OCI-LY7 (cell line): ENCODE data around the gene BMS1. TPM values are rescaled to one million over a fixed set of nuclear protein-coding genes. Genes with fewer than 3 reads are reported as not detected.

Experiments
- BruUV-seq: library from RNA; stranded (reverse); fragments of 400-500 nt; replicated peaks from 2 replicates; lab custom pipeline; 2021; lab: Mats Ljungman, UMichigan
- CTCF ChIA-PET: fragments of 300-600 bp; sonication (Branson Sonifier 250); formaldehyde crosslinking; loops from one replicate; lab custom pipeline; 2022; ENCODE audit warnings: antibody characterized with exemption; ENCODE audit not compliant: unreplicated experiment; lab: Charles Lee
- POLR2A ChIA-PET: fragments of 300-600 bp; sonication (Branson Sonifier 250); formaldehyde crosslinking; loops from one replicate; lab custom pipeline; 2022; ENCODE audit warnings: antibody characterized with exemption; lab: Charles Lee
- DNase-seq: peaks from one replicate; pipeline ENCODE4 v3.0.0-alpha.2; 2015; ENCODE audit warnings: low spot score
- H2AFZ ChIP-seq: fragments of 200-600 bp; sonication (generic), shearing (Covaris generic); 2 replicates; pipeline ENCODE4 v1.6.1; 2014; ENCODE audit warnings: mild to moderate bottlenecking, antibody characterized with exemption, low read length, moderate library complexity
- H3K27ac ChIP-seq: fragments of 200-600 bp; sonication (generic); 2 replicates; pipeline ENCODE4 v1.5.1; 2014; ENCODE audit warnings: mixed run types, low read depth, mild to moderate bottlenecking, moderate library complexity, low read length, inconsistent platforms; ENCODE audit not compliant: poor library complexity, severe bottlenecking
- H3K36me3 ChIP-seq: fragments of 200-600 bp; sonication (generic); 2 replicates; pipeline ENCODE4 v1.6.1; 2014; ENCODE audit warnings: mild to moderate bottlenecking, antibody characterized with exemption, low read length, moderate library complexity, mixed read lengths; ENCODE audit not compliant: insufficient read depth
- H3K4me1 ChIP-seq: fragments of 200-600 bp; sonication (generic); 2 replicates; pipeline ENCODE4 v1.5.1; 2014; ENCODE audit warnings: mild to moderate bottlenecking, low read length; ENCODE audit not compliant: insufficient read depth, poor library complexity, severe bottlenecking
- H3K4me2 ChIP-seq: fragments of 200-600 bp; sonication (generic); 2 replicates; pipeline ENCODE4 v1.6.1; 2014; ENCODE audit warnings: mild to moderate bottlenecking, low read length
- H3K4me3 ChIP-seq: fragments of 200-600 bp; sonication (generic); 2 replicates; pipeline ENCODE4 v1.5.1; 2014; ENCODE audit warnings: mild to moderate bottlenecking, low read depth, low read length; ENCODE audit not compliant: poor library complexity, severe bottlenecking
- H3K79me2 ChIP-seq: fragments of 200-600 bp; sonication (generic); 2 replicates; pipeline ENCODE4 v1.6.1; 2016; ENCODE audit warnings: low read depth, mild to moderate bottlenecking, low read length, moderate library complexity, mixed read lengths; ENCODE audit not compliant: insufficient read depth
- H3K9me2 ChIP-seq: fragments of 200-600 bp; sonication (generic); 2 replicates; pipeline ENCODE4 v1.6.1; 2016; ENCODE audit warnings: mild to moderate bottlenecking, low read length, mixed read lengths; ENCODE audit not compliant: insufficient read depth
- H3K9me3 ChIP-seq: fragments of 200-600 bp; sonication (generic); 2 replicates; pipeline ENCODE4 v1.6.1; 2014; ENCODE audit warnings: mild to moderate bottlenecking, mixed run types, low read length, mixed read lengths
- H4K20me1 ChIP-seq: fragments of 200-600 bp; sonication (generic); 2 replicates; pipeline ENCODE4 v1.6.1; 2014; ENCODE audit warnings: mild to moderate bottlenecking, antibody characterized with exemption, low read length, moderate library complexity, mixed read lengths; ENCODE audit not compliant: insufficient read depth
- CTCF ChIP-seq: fragments of 200-600 bp; sonication (generic); conservative IDR thresholded peaks from 2 replicates; pipeline ENCODE4 v1.5.1; 2014; ENCODE audit warnings: mild to moderate bottlenecking, antibody characterized with exemption, low read length, moderate library complexity, mixed read lengths
- EZH2phosphoT487 ChIP-seq: fragments of 200-600 bp; sonication (generic); IDR thresholded peaks from 2 replicates; pipeline ENCODE4 v1.6.1; 2018; ENCODE audit warnings: low read depth, borderline replicate concordance, mild to moderate bottlenecking, mixed run types, antibody characterized with exemption, low read length, moderate library complexity, mixed read lengths
- intact Hi-C: fragments of 100-400 bp; cut with micrococcal nuclease; formaldehyde crosslinking; loops from one replicate; pipeline ENCODE4 v1.10.0; 2022; ENCODE audit not compliant: unreplicated experiment
- total RNA-seq, 2 experiments: library from RNA; depleted of rRNA in 1 of 2; stranded (reverse); fragments of >200 nt in 1 of 2; shearing (Covaris generic) in 1 of 2; gene quantifications; 2 replicates each; pipeline ENCODE4 v1.2.3, GENCODE V29; 2014 to 2022

The BMS1 gene
- total RNA-seq, 2 experiments from 2014 or later: 14.9 to 20.2 TPM

GRCh38 chr10:42754155-42755027 lies 28.2 kb upstream of the BMS1 start:
- intact Hi-C loops: no loop called here
- Histone ChIP-seq H3K4me2 (no peak overlapping the region), H3K9me2 (no peaks in the 10 kb centered on the region), H2AFZ (no peak overlapping the region), H3K4me3 (no peak overlapping the region), H3K4me1 (no peaks in the 10 kb centered on the region), H3K27ac (no peak overlapping the region), H4K20me1 (no peaks in the 10 kb centered on the region), H3K9me3 (no peaks in the 10 kb centered on the region), H3K79me2 (no peaks in the 10 kb centered on the region), H3K36me3 (no peaks in the 10 kb centered on the region)
- POLR2A ChIA-PET: interaction anchor here (0.6 kb wide), 1 partner anchor 7 kb away, joined by 3 read pairs; no protein-coding TSS in a partner anchor
- CTCF ChIA-PET: no interaction called here
- no peak for TF ChIP-seq EZH2phosphoT487
- TF ChIP-seq CTCF: no peak
- no TSS peak for BruUV-seq
- DNase-seq: no peak

GRCh38 chr10:42755028-42755451 lies 27.6 kb upstream of the BMS1 start:
- Histone ChIP-seq H3K9me2 (no peaks in the 10 kb centered on the region), H3K36me3 (no peaks in the 10 kb centered on the region), H3K4me3 (no peak overlapping the region), H3K4me1 (no peaks in the 10 kb centered on the region), H3K4me2 (no peak overlapping the region), H3K27ac (no peak overlapping the region), H3K79me2 (no peaks in the 10 kb centered on the region), H3K9me3 (no peaks in the 10 kb centered on the region), H4K20me1 (no peaks in the 10 kb centered on the region), H2AFZ (no peak overlapping the region)
- intact Hi-C loops: no loop called here
- DNase-seq: no peak
- BruUV-seq: no TSS peak
- ChIA-PET POLR2A (no interaction called here), CTCF (no interaction called here)
- TF ChIP-seq CTCF (no peak), EZH2phosphoT487 (no peak)

DNA sequence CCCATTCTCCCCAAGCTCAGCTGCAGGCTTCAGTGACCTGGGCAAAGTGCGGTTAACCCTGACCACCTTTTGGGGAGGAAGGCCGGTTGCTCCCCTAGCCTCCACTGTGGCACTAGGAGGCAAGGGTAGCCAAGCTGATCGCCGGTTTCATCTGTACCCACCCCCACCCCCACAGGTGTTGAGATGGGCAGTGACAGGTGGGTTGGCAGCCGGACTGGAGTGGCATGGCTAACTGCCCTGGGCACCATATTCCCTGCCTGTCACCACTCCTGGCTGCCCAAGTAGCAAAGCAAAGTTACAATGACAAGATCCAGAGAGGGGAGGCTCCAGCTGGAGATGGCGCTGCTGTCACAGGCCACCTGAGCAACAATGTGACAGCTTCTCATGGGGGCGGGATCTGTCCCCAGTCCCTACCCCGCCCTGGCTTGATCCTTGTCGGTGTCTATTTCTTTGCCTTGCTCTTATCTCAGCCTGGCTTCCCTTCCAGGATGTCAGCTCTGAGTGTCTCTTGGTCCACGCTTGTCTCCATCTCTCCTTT lies 27.0 kb upstream of the BMS1 start:
- H3K9me2 ChIP-seq: no peaks in the 10 kb centered on the region
- H2AFZ ChIP-seq: no peak overlapping the region
- H3K79me2 ChIP-seq: no peaks in the 10 kb centered on the region
- CTCF ChIA-PET: no interaction called here
- POLR2A ChIA-PET: interaction anchor here (0.6 kb wide), 1 partner anchor 9 kb away, joined by 3 read pairs; no protein-coding TSS in a partner anchor
- intact Hi-C loops: no loop called here
- no peak overlapping the region for H3K4me2 ChIP-seq
- no peaks in the 10 kb centered on the region for H3K36me3 ChIP-seq
- no peak overlapping the region for H3K27ac ChIP-seq
- H3K4me3 ChIP-seq: no peak overlapping the region
- no peaks in the 10 kb centered on the region for H4K20me1 ChIP-seq
- no peaks in the 10 kb centered on the region for H3K4me1 ChIP-seq
- TF ChIP-seq EZH2phosphoT487: no peak
- no peak for TF ChIP-seq CTCF
- BruUV-seq: no TSS peak
- no peaks in the 10 kb centered on the region for H3K9me3 ChIP-seq
- DNase-seq: no peak
